Stimulated activated CD8-positive, alpha-beta memory T cell treated with anti-CD3 and anti-CD28 coated beads, Interleukin-15, amount 100 ng/mL, for 1 hour (primary cell): Measurements from ENCODE around the gene NEDD8.

Experiments used
- DNase-seq: peaks from one replicate; pipeline ENCODE4 v3.0.0-alpha.2; 2020; ENCODE audit warnings: low read depth

NEDD8 gene

DNA sequence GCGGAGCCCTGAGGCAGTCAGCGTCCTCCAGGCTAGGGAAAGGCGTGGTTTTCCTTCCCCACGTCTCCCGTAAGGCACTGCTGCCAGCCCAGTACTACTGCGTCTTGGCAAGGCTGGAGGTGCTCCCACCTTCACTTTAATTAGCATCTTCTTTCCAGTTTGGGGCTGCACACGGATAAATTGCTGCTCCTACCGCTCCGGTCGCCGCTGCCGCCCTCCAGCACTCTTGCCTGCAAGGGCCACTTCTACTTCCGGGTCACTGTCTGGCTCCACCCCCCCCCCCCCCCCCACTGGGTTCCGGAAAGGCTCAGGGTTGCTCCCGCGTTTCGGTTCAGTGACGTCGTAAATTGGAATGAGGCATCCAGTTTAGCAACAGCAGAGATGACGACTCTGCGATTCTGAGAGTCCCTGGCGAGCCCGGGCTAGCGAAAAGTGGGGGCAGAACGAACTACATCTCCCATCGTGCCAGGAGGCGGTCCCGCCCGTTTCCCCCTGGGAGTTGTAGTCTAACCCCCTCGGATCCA lies at the start of gene NEDD8:
Gene NEDD8, minus strand, starts transcription at position 247 of the 524 bp plus-strand sequence. Its CDS starts 100 bp downstream, at position 147.
- DNase-seq = peak; percentile 75

DNA sequence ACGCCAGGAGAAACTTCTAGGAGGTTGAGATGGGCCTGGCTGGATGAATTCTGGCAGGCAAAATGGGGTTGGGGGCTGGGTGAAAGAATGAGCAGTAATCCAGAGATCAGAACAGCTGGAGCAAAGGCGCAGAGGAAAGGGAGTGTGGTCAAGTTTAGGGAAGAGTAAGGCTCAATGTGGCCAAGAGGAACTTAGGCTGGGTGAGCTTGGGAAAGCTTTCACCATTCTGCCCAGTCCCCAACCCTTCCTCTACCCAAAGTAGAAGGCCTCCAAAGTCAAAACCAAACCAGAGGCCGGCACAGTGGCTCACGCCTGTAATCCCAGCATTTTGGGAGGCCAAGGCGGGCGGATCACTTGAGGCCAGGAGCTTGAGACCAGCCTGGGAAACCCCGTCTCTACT lies 49.5 kb upstream of the NEDD8 start:
- DNase-seq = no peak

DNA sequence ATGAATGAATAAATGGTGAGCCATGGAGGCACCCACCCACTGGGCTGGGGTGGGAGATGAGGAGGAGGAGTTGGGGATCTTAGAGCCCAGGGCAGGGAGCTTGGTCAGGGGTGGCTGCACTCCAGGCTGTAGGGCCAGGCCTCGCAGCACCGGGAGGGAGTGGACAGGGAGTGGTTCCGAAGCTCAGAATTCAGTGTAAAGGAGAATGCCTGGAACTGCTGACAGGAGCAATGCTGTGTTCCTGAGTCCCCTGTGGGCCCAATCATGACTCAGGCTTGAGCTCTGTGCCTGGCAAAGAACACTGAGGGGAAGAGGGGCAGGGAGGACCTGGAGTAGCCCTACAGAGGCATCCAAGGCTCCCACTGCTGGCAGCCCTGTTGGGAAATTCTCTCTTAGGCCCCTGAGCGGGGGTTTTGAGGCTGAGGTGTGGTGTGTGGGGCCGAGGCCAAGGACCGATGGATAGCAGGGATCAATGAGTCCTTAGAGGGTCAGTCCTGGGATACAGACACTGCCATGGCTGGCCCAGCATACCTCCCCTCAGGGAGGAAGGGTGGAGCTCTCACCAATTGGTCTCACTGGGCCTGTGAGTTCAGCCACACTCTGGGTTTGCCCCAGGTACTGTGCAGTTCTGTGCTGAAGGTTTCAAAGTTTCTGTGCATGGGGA lies 48.8 kb upstream of the NEDD8 start:
- no peak for DNase-seq

DNA sequence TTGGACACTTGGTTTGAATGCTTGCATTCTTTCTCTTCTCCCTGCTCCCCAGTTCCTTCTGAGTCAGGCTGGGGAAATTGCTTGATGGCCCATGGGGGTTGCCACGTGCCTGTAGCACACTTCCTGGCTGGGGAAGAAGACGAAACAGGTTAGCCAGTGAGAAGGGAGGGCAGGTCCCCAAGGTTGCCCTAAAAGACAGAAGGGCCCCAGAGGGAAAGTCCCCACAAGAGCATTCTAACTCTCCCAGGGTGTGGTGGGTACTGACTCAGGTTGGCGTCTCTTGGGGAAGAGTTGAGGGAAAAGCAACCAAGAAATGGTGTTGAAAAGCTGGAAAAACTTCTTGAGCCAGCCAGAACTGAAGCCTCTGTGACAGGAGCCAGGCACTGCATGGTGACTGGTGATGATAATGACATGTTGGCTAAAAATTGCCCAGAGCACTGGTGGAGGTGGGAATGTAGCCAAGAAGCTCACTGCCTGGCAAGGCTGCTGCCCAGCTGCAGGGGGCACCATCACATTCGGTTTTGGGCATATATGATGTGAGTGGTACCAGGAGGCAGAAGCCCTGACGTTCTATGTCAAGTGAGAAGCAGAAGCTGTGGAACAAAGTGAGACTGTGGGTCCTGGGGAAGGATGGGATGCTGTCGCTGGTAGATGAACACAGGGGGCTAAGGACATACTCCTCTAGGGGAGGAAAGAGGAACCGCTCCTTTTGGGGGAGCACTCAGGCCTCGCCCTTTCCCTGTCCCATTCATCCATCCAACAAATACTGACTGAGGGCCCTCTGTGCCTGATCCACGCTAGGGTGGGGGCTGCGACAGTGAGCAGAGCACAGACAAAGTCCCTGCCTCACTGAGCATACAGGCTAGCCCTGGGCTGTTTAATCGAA lies 47.4 kb upstream of the NEDD8 start:
- DNase-seq = no peak

DNA sequence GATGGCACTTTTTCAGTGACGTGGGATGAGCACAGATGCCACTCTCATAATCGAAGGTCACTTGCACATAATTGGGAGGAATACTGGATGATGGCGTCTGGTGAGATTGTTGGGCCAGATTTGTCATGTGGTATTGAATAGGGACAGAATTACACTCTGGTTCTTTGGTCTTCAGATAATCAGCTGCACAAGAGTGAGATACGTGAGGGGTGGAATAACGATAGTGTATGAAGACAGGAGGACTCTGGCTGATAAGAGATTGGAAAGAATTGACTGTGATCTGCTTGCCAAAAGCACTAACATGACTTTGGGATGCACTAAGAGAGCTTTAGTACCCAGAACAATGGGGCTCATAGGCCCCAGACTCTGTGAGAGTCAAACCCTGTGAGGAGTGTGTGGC lies 46.3 kb upstream of the NEDD8 start:
- DNase-seq = no peak

DNA sequence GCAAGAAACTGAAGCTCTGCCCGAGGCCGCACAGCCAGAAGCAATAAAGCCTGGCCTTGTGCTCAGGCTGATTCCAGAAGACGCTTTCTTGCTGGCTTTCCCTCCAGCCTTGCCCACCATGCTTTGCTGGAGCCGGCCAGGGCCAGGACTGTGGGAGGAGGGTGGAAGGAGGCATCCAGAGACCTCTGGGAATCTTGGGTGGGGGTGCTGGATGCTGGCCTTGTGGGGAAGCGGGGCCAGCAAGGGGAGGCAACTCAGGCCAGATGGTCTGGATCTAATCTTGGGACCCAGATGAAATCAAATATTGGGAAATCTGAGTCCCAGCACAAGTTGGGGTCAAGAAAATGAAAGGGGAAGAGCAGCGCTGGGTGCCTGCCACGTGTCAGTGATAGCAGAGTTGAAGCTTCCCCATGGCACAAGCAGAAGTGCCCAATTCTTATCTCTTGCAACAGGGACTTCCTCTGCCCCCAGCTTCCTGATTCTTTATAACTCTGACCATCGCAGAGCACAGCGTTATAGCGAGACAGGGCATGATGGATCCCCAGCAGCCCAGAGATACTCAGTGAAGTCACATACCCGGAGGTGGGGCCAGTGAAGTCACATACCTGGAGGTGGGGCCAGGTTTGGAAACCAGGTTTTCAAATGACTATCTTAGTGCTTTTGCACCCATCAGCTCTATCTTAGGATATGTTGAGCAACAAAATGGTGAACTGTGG lies 45.6 kb upstream of the NEDD8 start:
- DNase-seq = no peak

DNA sequence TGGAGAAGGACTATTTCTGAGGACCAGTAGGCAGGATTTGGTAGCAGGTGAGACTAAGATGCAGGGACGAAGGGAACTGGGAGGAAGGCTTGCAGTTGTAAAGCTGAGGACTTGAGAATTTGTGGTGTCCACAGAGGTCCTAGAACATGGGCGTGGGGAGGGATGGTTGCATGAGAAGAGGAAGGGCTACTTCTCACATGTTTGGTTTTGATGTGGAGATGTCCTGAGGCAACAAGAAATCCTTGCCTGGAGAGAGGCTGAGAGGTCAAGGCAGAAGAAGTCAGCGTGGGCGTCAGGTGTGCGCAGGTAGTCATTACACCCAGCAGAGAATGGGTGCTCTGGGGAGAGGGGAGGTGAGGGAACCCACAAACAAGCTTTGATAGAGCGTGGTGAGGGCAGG lies 44.9 kb upstream of the NEDD8 start:
- no peak for DNase-seq

DNA sequence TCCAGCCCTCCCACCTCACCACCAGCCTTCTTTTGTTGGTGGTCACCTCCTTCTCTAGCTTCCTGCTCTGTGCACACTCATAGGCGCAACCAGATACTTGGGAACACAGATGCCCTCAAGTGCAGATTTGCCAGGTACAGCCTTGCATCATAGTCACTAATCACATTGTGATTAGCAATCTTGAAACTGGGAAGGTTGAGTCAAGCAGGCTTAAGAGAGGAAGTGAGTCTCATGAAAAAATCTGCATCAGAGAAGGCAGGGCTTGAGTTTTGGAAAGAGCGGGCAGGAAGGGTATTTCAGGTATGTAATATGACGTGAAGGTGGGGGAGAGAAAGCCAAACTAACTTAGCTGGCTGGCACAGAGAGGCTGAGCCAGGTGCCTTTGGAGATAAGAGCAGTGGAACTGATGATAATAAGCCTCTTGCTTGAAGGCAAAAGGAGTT lies 42.0 kb upstream of the NEDD8 start:
- DNase-seq = no peak

DNA sequence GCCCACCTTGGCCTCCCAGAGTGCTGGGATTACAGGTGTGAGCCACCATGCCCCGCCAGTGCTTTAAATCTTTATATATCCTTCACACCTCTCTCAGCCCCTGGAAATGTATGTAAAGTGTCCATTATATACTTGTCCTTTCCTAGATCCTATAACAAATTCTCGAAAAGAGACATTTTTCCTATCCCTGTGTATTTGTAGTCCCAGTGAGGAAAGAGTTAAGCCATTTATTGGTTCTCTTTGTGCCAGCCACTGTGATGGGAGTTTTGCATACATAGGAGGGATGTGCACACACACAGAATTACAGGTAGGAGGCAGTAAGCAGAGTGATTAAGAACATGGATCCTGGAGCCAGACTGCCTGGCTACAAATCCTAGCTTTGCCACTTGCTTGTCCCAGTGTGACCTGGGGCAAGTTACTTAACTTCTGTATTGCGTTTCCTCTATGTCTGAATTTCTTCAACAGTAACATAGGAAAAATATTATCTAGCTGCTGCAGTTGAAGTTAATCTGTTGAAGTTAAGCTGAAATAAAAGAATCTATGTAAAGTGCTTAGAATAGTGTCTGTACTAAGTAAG lies 41.3 kb upstream of the NEDD8 start:
- DNase-seq = no peak

DNA sequence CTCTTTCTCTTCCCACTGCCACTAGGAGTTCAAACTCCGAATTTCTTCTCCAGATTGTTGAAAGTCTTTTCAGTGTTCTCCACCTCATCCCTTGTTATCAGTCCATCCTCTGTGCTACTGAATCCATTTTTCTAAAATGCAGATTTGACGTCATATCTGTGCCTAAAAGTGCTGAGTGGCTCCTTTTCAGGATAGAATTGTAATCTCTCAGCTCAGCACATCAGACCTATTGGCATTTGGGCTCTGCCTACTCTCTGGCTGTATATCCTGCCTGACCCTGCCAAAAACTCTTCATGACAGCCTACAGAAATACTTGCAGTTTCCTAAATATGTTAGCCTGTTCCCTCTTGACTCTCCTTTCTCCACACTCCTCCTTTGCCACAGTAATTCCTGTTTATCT lies 40.3 kb upstream of the NEDD8 start:
- no peak for DNase-seq

DNA sequence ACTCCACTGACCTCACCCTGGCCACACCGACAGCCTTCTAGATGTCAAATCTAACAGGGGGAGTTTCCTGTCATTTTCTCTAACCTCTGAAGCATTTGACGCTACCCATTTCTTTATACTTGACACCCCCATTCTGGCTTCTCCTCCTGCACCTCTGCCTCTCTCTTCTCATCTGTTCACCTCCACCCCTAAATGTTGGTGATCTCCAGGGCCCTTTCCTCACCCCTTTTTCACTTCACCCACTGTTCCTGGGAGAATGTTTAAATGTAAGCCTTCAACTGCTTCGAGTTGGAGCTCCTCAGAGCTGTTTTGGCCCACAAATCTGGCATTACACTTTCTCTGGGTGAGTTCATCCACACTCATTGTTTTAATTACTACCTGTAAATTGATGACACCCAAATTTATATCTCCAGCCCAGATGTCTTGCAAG lies 39.7 kb upstream of the NEDD8 start:
- no peak for DNase-seq

DNA sequence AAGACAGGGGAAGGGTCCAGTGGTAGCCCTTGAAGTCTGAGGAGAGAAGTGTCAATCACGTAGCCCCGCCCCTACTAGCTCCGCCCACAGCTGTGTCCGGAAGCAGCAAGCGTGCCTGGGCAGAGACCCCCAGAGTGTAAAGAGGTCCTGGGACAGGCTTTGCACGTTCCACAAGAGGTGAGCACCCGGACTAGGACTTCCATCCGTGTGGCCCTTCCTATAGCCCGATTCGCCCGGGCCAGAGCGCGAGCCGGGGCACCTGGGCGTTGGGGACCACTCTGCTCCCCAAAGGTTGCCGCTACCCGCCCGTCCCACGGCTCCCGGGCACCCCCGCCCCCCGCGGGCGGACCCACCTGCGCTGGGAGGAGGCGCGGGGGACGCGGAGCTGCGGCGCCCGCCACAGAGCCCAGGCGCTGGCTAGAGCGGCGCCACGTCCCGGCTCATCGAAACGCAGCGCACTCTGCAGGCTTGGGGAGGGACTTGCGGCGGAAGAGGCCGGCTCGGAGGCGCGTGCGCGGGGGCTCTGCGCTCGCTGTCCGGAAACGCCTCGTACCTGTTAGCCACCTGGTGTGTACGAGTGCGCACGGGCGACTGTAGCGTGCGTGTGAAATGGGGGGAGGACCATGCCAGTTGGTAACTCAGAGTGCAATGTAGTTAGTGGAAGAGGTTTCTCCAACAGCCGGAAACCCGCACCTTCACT lies 39.1 kb upstream of the NEDD8 start, which contains the start of gene RABGGTA:
Gene RABGGTA, minus strand, starts transcription at position 464 of the 700 bp plus-strand sequence. CDS start 482 bp downstream, outside the sequence.
- DNase-seq = peak; percentile 70

DNA sequence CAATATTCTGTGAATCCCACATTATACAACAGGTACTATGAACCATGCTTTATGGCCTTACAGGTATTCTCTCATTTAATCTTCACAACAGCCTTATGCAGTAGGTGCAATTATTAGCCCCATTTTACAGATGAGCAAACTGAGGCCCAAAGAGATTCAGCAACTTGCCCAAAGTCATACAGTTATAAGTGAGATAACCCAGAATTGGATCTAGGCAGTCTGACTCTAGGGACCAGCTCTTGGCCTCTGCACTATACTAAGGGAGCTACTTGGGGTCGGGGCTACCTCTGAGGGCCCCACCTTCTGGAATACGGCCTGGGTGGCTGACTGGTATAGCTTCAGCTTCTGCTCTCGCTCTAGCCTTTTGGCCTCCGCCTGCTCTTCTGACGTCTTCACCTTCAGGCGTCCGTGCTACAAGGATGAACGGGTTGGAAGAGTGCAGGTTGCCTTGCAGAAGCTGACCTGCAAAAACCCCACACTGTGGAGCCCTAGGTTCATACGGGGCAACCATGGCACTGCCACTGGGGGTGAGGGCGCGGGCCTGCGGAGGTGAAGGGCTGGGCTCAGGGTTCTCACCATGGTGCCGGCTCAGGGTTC lies 38.5 kb upstream of the NEDD8 start:
- DNase-seq = no peak

DNA sequence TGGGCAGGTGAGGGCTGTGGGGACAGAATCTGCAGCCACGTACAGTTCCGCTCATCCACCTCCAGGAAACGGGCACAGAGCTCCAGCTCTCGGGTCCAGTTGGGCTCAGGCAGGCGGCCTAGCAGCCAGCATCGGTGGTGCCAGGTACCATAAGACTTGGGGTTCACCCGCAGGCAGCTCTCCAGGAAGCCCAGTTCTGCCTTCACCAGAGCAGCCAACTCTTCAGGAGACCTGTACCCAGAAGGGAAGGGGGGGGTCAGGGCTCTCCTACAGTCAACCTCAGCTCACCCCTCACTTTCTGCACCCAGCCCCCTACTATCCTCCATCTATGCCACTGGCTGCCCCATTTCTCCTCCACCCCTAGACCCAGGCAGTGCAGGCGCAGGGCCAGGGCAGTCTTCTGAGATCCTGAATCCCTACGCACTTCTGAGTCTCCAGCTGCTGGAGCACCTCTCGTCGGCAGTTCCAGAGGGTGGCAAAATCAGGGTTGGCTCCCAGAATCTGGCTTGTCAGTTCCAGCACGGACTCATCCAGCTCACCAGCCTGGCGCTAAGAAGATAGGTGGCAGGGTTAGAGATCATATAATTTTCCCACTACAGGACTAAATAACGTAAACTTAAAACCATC lies 37.9 kb upstream of the NEDD8 start:
- DNase-seq = no peak

DNA sequence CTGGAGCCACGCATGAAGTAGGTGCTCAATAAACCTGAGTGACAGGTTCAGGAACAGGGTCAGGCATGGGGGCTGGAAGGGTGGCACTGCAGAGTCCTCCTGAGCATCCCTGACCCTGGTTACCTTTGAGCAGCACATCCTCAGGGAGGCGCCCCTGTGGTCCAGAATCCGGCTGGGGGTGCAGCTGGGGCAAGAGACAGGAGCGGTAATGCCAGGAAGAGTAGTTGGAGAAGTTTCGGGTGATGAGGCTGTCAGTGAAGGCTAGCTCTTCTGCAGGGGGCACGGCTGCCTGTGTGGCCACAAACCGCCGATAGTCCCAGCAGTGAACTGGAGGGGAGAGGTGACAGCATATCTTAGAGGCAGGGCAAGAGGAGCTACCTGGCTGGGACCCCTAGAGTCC lies 37.2 kb upstream of the NEDD8 start:
- DNase-seq = no peak

DNA sequence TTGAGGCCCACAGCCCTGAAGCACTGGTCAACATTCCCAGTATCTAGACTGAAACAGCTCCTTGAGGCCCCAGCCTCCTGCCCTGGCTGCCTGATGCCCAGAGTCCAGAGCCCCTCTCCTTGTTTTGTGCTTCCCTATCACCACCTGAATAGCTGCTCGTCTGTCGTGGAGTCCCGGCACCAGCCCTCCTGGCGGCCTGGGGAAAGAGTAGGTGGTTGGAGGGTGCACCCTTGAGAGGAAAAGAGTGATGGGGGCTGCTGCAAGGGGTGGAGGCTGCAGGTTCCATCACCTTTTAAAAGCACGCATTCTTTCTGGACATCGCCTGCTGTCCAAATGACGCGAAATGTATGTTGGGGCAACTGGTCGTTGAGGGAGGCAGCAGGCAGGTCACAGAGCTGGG lies 36.1 kb upstream of the NEDD8 start:
- no peak for DNase-seq

DNA sequence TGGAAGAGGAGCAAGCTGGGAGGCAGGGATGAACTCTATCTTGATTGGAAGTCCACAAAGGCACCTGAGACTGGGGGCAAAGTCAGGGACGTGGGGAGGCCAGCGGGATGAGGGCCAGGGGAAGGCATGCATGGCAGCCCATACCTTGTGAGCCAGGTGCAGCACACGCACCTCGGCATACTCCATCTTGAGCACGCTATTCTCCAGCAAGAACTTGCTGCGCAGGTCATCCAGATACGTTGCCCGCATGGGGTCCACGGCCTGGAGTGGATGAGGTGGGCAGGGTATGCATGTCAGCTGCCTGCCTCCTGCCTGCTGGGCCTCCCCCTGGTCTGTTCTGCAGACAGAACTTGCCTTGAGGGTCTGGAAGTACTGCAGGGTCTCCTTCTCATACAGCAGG lies 35.3 kb upstream of the NEDD8 start:
- no peak for DNase-seq

DNA sequence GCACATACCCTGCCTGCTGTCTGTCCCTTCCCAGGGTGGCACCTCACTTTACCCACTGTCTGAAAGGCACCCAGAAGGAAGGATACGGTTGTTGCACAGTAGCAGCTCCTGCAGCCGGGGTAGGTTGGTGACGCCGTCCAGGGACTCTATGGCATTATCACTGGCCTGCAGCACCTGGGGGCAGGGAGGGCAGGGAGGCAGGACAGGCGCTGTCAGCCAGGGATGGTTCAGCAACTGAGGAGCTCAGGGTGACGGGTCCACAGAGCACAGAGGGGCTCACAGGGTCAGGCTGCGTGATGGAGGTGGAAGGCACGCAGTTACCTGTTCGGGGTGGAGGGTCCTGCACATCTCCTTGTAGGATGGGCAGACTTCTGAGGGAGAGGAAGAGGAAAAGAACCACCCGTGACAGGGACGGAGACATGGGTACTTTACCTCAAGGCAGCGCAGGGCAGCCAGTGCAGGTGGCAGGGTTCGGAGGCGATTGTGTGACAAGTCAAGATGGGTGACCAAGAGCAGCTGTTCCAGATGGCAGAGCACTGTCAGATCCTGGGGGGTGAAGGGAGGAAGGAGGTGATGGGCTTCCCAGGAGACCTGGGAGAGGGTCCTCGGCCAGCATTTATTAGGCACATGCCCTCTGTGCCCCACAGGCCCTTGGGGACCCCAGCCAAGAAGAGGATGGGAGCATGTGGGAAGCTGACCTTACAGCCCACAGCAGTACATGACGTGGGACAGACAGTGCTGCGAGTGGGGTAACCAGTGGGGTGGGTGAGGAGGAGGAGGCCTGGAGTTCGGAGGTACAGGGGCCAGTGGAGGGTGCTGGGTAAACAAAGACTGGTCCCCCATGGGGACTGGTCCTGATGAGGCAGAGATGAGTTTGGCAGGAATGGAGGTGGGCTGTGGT lies 34.4 kb upstream of the NEDD8 start:
- DNase-seq = no peak

DNA sequence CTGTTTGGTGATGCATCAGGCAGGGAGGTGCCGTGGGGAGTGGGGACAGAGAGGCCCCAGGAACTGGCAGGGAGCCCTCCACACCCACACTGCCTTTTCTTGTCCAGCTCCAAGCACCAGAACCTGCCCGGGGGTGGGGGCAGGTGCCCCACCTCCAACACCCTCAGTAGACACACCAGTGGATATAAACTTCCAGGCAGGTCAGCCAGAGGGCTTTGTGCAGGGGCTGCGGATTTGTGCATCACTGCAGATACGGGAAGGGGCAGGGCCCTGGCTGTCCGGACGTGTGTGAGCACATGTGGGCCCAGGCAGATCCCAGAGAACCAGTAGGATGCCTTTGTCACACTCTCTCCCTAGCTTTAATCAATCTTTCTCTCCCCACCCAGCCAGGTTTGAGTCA lies 32.1 kb upstream of the NEDD8 start:
- no peak for DNase-seq
